GM23338 (cell line): ENCODE measurements around the gene TMEM131L. TPM values are rescaled to one million over a fixed set of nuclear protein-coding genes. Genes with fewer than 3 reads are reported as not detected.

Experiments used
- ATAC-seq: fragments of 200-7000 bp; cut with Tn5 transposase; 3 replicates; pipeline ENCODE4 v1.9.1; 2020
- DNase-seq: peaks from one replicate; pipeline ENCODE4 v3.0.0-alpha.2; 2015; ENCODE audit warnings: low spot score
- H2AFZ ChIP-seq: fragments of 200-600 bp; sonication (generic); 2 replicates; pipeline ENCODE4 v1.8.0; 2016; ENCODE audit warnings: antibody characterized with exemption, mild to moderate bottlenecking, moderate library complexity
- H3F3A ChIP-seq: fragments of 200-600 bp; sonication (generic); replicated peaks from 2 replicates; pipeline ENCODE4 v1.8.0; 2017; ENCODE audit warnings: antibody characterized with exemption, mixed run types, low read depth
- H3K27ac ChIP-seq: fragments of 200-600 bp; sonication (generic); 2 replicates; pipeline ENCODE4 v1.6.1; 2016; ENCODE audit warnings: low read depth
- H3K27me3 ChIP-seq: fragments of 200-600 bp; sonication (generic); 2 replicates; pipeline ENCODE4 v1.8.0; 2016; ENCODE audit warnings: mild to moderate bottlenecking, mixed run types, moderate library complexity; ENCODE audit not compliant: insufficient read depth
- H3K36me3 ChIP-seq: fragments of 200-600 bp; sonication (generic); 2 replicates; pipeline ENCODE4 v1.8.0; 2016; ENCODE audit warnings: mild to moderate bottlenecking; ENCODE audit not compliant: insufficient read depth
- H3K4me1 ChIP-seq: fragments of 200-600 bp; sonication (generic); 2 replicates; pipeline ENCODE4 v1.8.0; 2016; ENCODE audit warnings: mild to moderate bottlenecking, moderate library complexity; ENCODE audit not compliant: insufficient read depth
- H3K4me2 ChIP-seq: fragments of 200-600 bp; sonication (generic); 2 replicates; pipeline ENCODE4 v1.7.1; 2017; ENCODE audit warnings: mixed run types
- H3K4me3 ChIP-seq: fragments of 200-600 bp; sonication (generic); 2 replicates; pipeline ENCODE4 v1.6.1; 2016; ENCODE audit warnings: mixed run types
- H3K79me2 ChIP-seq: fragments of 200-600 bp; sonication (generic); replicated peaks from 2 replicates; pipeline ENCODE4 v1.8.0; 2017; ENCODE audit warnings: mild to moderate bottlenecking; ENCODE audit not compliant: insufficient read depth
- H3K9me2 ChIP-seq: fragments of 200-600 bp; sonication (generic); 2 replicates; pipeline ENCODE4 v1.8.0; 2017; ENCODE audit not compliant: insufficient read depth
- H4K20me1 ChIP-seq: fragments of 200-600 bp; sonication (generic); replicated peaks from 2 replicates; pipeline ENCODE4 v1.8.0; 2017; ENCODE audit warnings: mild to moderate bottlenecking; ENCODE audit not compliant: insufficient read depth
- H3K27ac Mint-ChIP-seq: 2 replicates; pipeline ENCODE4 v1.8.0; 2020; ENCODE audit warnings: inconsistent platforms, mild to moderate bottlenecking, moderate library complexity, mixed read lengths
- H3K27me3 Mint-ChIP-seq: 3 replicates; pipeline ENCODE4 v1.8.0; 2022; ENCODE audit warnings: low read depth, mild to moderate bottlenecking, moderate library complexity, mixed read lengths, inconsistent platforms; ENCODE audit not compliant: insufficient read depth, poor library complexity
- H3K36me3 Mint-ChIP-seq: 3 replicates; pipeline ENCODE4 v1.8.0; 2021; ENCODE audit warnings: low read depth, mild to moderate bottlenecking, inconsistent platforms, moderate library complexity, mixed read lengths
- H3K4me1 Mint-ChIP-seq: 3 replicates; pipeline ENCODE4 v1.8.0; 2020; ENCODE audit warnings: mild to moderate bottlenecking, inconsistent platforms, mixed read lengths
- H3K4me3 Mint-ChIP-seq: 3 replicates; pipeline ENCODE4 v1.8.0; 2021; ENCODE audit warnings: moderate library complexity, mild to moderate bottlenecking, inconsistent platforms, mixed read lengths
- H3K9me3 Mint-ChIP-seq: 3 replicates; pipeline ENCODE4 v1.8.0; 2020; ENCODE audit warnings: moderate library complexity, mild to moderate bottlenecking, inconsistent platforms, mixed read lengths
- ETS1 ChIP-seq: IDR thresholded peaks from 2 replicates; pipeline ENCODE4 v1.6.1; 2016; ENCODE audit warnings: antibody characterized with exemption
- EZH2phosphoT487 ChIP-seq: fragments of 200-600 bp; sonication (generic); IDR thresholded peaks from one replicate; pipeline ENCODE4 v1.8.1; 2018; ENCODE audit warnings: antibody characterized with exemption; ENCODE audit not compliant: unreplicated experiment
- JUNB ChIP-seq: IDR thresholded peaks from one replicate; pipeline ENCODE4 v1.6.1; 2016; ENCODE audit warnings: antibody characterized with exemption; ENCODE audit not compliant: unreplicated experiment
- NANOG ChIP-seq: IDR thresholded peaks from 2 replicates; pipeline ENCODE4 v1.6.1; 2016; ENCODE audit warnings: antibody characterized with exemption, borderline replicate concordance
- POLR2AphosphoS5 ChIP-seq: IDR thresholded peaks from 2 replicates; pipeline ENCODE4 v1.6.1; 2016; ENCODE audit warnings: antibody characterized with exemption, low read depth
- STAT1 ChIP-seq: IDR thresholded peaks from one replicate; pipeline ENCODE4 v1.6.1; 2016; ENCODE audit warnings: antibody characterized with exemption; ENCODE audit not compliant: unreplicated experiment
- ZNF114 ChIP-seq: fragments of 250-450 bp; sonication (Bioruptor Pico); IDR thresholded peaks from 2 replicates; pipeline ENCODE4 v1.5.0; 2020; ENCODE audit warnings: mild to moderate bottlenecking, moderate library complexity
- ZNF331 ChIP-seq: fragments of 250-450 bp; sonication (Bioruptor Pico); IDR thresholded peaks from 2 replicates; pipeline ENCODE4 v1.5.0; 2020; ENCODE audit warnings: low read depth, mild to moderate bottlenecking, moderate library complexity
- polyA plus RNA-seq: library from polyadenylated mRNA; unstranded; fragments of >200 nt; fragmentation: Nextera tagmentation; extraction: Ambion mirVana; gene quantifications from 2 replicates; pipeline ENCODE4 v1.2.1, GENCODE V29; 2016
- total RNA-seq: library from RNA; depleted of rRNA; stranded (reverse); fragments of >200 nt; shearing (Covaris generic); gene quantifications from 2 replicates; pipeline ENCODE4 v1.2.3, GENCODE V29; 2014
- TF ChIP-seq, protein P1 (sequence below), 2 experiments: fragments of 200-600 bp in 1 of 2; sonication (generic) in 1 of 2; conservative IDR thresholded peaks; 2 replicates each; pipeline versions ENCODE4 v1.5.1 to v1.6.1; 2016 to 2017; ENCODE audit warnings: antibody characterized with exemption in 2 of 2, low read depth in 2 of 2, mild to moderate bottlenecking in 2 of 2, moderate library complexity in 1 of 2
- TF ChIP-seq, protein P2 (sequence below): fragments of 250-450 bp; sonication (Bioruptor Pico); IDR thresholded peaks from 2 replicates; pipeline ENCODE4 v1.5.0; 2020; ENCODE audit warnings: mild to moderate bottlenecking, moderate library complexity

Gene TMEM131L
- total and polyA plus RNA-seq, 2 experiments from 2014 or later: 11.1 to 32.2 TPM

DNA sequence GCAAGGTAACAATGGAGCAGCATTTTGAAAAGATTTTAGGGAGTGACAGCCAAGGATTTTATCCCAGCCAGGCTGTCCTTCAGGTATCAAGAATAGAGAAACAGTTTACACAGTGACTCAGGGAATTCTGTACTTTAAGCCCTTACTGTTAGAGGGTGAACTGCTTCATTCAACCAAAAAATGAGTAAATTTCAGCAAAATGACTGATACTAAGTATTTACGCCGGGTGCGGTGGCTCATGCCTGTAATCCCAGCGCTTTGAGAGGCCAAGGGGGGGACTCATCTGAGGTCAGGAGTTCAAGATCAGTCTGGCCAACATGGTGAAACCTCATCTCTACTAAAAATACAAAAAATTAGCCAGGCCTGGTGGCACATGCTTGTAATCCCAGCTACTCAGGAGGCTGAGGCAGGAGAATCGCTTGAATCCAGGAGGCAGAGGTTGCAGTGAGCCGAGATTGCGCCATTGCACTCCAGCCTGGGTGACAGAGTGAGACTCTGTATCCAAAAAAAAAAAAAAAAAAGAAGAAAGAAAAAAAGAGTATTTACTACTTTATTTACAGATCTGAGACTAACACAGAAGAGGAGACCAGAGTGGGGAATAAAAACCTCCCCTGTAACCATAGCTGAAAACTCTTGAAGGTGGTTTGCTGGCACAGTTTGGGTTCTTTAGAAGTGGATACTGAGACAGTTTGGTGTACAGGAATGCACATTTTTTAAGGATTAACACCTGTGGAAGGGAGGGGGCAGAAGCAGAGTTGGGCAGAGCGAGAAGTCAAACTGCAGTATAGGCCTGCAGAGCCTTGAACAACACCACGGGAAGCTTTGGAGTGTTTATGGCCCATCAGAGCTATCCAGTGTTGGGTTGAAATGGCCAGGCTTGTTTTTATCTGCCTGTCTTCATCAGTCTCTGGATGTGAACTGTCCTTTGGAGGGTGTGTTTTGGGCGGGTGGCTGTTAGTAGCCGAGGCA is 40.5 kb downstream of the TMEM131L start:
- H3K36me3 Mint-ChIP-seq: peaks cover 17% of the 10 kb centered on the region; the same call in 2 of the 3 replicates
- H3K9me3 Mint-ChIP-seq: peaks cover 5% of the 10 kb centered on the region; the same call in 1 of the 3 replicates

More for the DNA sequence above, 40.5 kb downstream of the TMEM131L start:
- Histone ChIP-seq H3K36me3 (no peaks in the 10 kb centered on the region), H3K27me3 (no peaks in the 10 kb centered on the region), H3K4me2 (no peak overlapping the region), H3K4me1 (peaks cover 14% of the 10 kb centered on the region), H3K9me2 (no peaks in the 10 kb centered on the region), H3K79me2 (peaks cover 62% of the 10 kb centered on the region), H3K27ac (peak overlapping the region; percentile 86), H3K4me3 (no peak overlapping the region), H4K20me1 (no peaks in the 10 kb centered on the region), H2AFZ (no peak overlapping the region), H3F3A (no peaks in the 10 kb centered on the region; the same call in 1 of the 2 replicates)
- ATAC-seq (peak; percentile 31; the same call in 1 of the 3 replicates), DNase-seq (no peak)
- no peak overlapping the region for H3K4me3 Mint-ChIP-seq
- no peak for TF ChIP-seq STAT1
- TF ChIP-seq ZNF114: no peak
- no peak for TF ChIP-seq POLR2AphosphoS5
- TF ChIP-seq, protein P1, sequence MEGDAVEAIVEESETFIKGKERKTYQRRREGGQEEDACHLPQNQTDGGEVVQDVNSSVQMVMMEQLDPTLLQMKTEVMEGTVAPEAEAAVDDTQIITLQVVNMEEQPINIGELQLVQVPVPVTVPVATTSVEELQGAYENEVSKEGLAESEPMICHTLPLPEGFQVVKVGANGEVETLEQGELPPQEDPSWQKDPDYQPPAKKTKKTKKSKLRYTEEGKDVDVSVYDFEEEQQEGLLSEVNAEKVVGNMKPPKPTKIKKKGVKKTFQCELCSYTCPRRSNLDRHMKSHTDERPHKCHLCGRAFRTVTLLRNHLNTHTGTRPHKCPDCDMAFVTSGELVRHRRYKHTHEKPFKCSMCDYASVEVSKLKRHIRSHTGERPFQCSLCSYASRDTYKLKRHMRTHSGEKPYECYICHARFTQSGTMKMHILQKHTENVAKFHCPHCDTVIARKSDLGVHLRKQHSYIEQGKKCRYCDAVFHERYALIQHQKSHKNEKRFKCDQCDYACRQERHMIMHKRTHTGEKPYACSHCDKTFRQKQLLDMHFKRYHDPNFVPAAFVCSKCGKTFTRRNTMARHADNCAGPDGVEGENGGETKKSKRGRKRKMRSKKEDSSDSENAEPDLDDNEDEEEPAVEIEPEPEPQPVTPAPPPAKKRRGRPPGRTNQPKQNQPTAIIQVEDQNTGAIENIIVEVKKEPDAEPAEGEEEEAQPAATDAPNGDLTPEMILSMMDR (conservative IDR thresholded peaks at IDR 0.05; ENCODE audit: low read depth in 2 of 2): no peak
- TF ChIP-seq EZH2phosphoT487: no peak
- no peak for TF ChIP-seq NANOG
- no peak for TF ChIP-seq ETS1
- TF ChIP-seq JUNB: no peak
- TF ChIP-seq ZNF331 (CRISPR knock-in tag): no peak
- TF ChIP-seq, protein P2, sequence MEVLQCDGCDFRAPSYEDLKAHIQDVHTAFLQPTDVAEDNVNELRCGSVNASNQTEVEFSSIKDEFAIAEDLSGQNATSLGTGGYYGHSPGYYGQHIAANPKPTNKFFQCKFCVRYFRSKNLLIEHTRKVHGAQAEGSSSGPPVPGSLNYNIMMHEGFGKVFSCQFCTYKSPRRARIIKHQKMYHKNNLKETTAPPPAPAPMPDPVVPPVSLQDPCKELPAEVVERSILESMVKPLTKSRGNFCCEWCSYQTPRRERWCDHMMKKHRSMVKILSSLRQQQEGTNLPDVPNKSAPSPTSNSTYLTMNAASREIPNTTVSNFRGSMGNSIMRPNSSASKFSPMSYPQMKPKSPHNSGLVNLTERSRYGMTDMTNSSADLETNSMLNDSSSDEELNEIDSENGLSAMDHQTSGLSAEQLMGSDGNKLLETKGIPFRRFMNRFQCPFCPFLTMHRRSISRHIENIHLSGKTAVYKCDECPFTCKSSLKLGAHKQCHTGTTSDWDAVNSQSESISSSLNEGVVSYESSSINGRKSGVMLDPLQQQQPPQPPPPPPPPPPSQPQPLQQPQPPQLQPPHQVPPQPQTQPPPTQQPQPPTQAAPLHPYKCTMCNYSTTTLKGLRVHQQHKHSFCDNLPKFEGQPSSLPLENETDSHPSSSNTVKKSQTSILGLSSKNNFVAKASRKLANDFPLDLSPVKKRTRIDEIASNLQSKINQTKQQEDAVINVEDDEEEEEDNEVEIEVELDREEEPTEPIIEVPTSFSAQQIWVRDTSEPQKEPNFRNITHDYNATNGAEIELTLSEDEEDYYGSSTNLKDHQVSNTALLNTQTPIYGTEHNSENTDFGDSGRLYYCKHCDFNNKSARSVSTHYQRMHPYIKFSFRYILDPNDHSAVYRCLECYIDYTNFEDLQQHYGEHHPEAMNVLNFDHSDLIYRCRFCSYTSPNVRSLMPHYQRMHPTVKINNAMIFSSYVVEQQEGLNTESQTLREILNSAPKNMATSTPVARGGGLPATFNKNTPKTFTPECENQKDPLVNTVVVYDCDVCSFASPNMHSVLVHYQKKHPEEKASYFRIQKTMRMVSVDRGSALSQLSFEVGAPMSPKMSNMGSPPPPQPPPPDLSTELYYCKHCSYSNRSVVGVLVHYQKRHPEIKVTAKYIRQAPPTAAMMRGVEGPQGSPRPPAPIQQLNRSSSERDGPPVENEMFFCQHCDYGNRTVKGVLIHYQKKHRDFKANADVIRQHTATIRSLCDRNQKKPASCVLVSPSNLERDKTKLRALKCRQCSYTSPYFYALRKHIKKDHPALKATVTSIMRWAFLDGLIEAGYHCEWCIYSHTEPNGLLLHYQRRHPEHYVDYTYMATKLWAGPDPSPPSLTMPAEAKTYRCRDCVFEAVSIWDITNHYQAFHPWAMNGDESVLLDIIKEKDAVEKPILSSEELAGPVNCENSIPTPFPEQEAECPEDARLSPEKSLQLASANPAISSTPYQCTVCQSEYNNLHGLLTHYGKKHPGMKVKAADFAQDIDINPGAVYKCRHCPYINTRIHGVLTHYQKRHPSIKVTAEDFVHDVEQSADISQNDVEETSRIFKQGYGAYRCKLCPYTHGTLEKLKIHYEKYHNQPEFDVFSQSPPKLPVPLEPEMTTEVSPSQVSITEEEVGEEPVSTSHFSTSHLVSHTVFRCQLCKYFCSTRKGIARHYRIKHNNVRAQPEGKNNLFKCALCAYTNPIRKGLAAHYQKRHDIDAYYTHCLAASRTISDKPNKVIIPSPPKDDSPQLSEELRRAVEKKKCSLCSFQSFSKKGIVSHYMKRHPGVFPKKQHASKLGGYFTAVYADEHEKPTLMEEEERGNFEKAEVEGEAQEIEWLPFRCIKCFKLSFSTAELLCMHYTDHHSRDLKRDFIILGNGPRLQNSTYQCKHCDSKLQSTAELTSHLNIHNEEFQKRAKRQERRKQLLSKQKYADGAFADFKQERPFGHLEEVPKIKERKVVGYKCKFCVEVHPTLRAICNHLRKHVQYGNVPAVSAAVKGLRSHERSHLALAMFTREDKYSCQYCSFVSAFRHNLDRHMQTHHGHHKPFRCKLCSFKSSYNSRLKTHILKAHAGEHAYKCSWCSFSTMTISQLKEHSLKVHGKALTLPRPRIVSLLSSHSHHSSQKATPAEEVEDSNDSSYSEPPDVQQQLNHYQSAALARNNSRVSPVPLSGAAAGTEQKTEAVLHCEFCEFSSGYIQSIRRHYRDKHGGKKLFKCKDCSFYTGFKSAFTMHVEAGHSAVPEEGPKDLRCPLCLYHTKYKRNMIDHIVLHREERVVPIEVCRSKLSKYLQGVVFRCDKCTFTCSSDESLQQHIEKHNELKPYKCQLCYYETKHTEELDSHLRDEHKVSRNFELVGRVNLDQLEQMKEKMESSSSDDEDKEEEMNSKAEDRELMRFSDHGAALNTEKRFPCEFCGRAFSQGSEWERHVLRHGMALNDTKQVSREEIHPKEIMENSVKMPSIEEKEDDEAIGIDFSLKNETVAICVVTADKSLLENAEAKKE: no peak
- H3K4me1 Mint-ChIP-seq: peaks cover 11% of the 10 kb centered on the region
- peaks cover 7% of the 10 kb centered on the region for H3K27me3 Mint-ChIP-seq
- peak overlapping the region; percentile 3; the same call in 1 of the 2 replicates for H3K27ac Mint-ChIP-seq
